Pancreas (tissue), 10 donors: ENCODE results near the gene CAV1. TPM values are rescaled to one million over a fixed set of nuclear protein-coding genes. Genes with fewer than 3 reads are reported as not detected.

ENCODE experiments used
- ATAC-seq, 4 donors: fragments of 200-7000 bp; cut with Tn5 transposase; one replicate each; pipeline versions ENCODE4 v1.8.0 to v1.9.1; 2020; ENCODE audit warnings: mild to moderate bottlenecking in 4 of 4, moderate library complexity in 4 of 4
- DNase-seq, 6 donors: peaks; one replicate each; pipeline ENCODE4 v3.0.0-alpha.2; 2020
- FAIRE-seq: peaks from 2 replicates; lab custom pipeline; 2012; peaks lifted over from hg19 to GRCh38; lab: Jason Lieb, UNC
- H3K27ac ChIP-seq, 4 donors: fragments of 200-600 bp; sonication (generic); 1 replicate in 3 of 4; 2 replicates in 1 of 4; pipeline versions ENCODE4 v1.5.0 to v1.8.0; 2020
- H3K27me3 ChIP-seq, 4 donors: fragments of 200-600 bp; one replicate each; pipeline ENCODE4 v1.8.0; 2021
- H3K36me3 ChIP-seq, 3 donors: fragments of 200-600 bp; sonication (generic) in 1 of 3; one replicate each; pipeline versions ENCODE4 v1.5.0 to v1.8.0; 2020 to 2021
- H3K4me1 ChIP-seq, 3 donors: fragments of 200-600 bp; one replicate each; pipeline ENCODE4 v1.8.0; 2021
- H3K4me3 ChIP-seq, 4 donors: fragments of 200-600 bp; sonication (generic) in 2 of 4; one replicate each; pipeline versions ENCODE4 v1.5.0 to v1.8.0; 2020 to 2021
- H3K9me3 ChIP-seq, 4 donors: fragments of 200-600 bp; one replicate each; pipeline ENCODE4 v1.8.0; 2021
- CTCF ChIP-seq, 4 donors: fragments of 200-600 bp; sonication (generic) in 3 of 4; IDR thresholded peaks; one replicate each; pipeline versions ENCODE4 v1.5.0 to v1.8.0; 2021; ENCODE audit warnings: antibody characterized with exemption in 4 of 4
- WGBS, 2 donors: extraction: QIAGEN DNeasy Blood & Tissue Kit; methylation state at CpG; one replicate each; pipeline ENCODE4 v1.1.7; 2013; 5-methylcytosine and 5-hydroxymethylcytosine counted together
- intact Hi-C, 3 donors: fragments of 100-400 bp; cut with DNase I; formaldehyde crosslinking; loops; one replicate each; pipeline versions ENCODE4 v1.11.1 to v1.14.2; 2022
- polyA plus RNA-seq, 2 donors: library from polyadenylated mRNA; stranded (reverse); fragments of 200-250 nt; gene quantifications; one replicate each; pipeline ENCODE4 v1.2.3, GENCODE V29; 2013
- total RNA-seq, 6 donors: library from RNA; stranded (reverse); fragmentation: NEBNext Ultra II Directional in 4 of 6; extraction: Animal tissue kit (Norgen Biotek cat#: 25700) in 4 of 6; gene quantifications; one replicate each; pipeline versions ENCODE4 v1.2.1 to v1.2.4, GENCODE V29; 2021 to 2023
- donor health status: healthy with polysubstance abuse.
- donor health status: DM: no; HTN: no; CAD: no; lungs with moderate emphysema.
- donor health status: DM: no; HTN: no; CAD: no.
- donor health status: control.
- donor health status: control.
- donor health status: Bipolar disorder and iron deficiency.
- donor health status: DM: yes; HTN: yes; CAD: no.
- donor health status: DM: no; HTN: no; CAD: no.
- donor health status: DM: no; HTN: no; CAD: no.
- donor health status: DM: yes; HTN: yes; CAD: no.

Gene CAV1
- total and polyA plus RNA-seq, 8 donors, result 4.6 to 19.5 (median 11.2) TPM

DNA sequence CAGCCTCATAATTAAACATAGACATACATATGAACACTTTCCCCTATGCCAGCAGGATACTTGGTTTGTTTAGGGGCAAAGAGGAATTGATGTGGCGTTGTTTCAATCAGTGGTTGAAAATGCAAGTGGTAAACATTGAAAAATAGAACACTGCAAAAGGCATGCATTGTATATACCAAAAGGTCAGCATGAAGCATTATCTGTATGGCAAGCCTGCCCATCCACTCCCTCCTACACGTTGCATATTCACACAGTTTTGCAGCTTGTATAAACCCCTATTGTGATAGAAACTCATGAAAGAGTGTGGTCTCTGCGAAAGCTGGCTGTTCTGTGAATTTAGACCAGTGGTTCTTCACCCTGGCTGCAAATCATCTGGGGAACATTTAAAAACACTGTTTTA lies 17.1 kb downstream of the CAV1 start:
- no peak for FAIRE-seq
- 75 to 84% methylated on average over 3 of the region's 3 CpGs for WGBS, 2 donors
- no peaks in the 10 kb centered on the region for H3K4me1 ChIP-seq
- no peaks in the 10 kb centered on the region for H3K9me3 ChIP-seq
- no peaks in the 10 kb centered on the region for H3K27me3 ChIP-seq
- intact Hi-C loops, result no loop called here
- no peak overlapping the region for H3K4me3 ChIP-seq
- ATAC-seq, result no peak
- no peak overlapping the region for H3K27ac ChIP-seq
- no peak for TF ChIP-seq CTCF (IDR thresholded peaks at IDR 0.05)
- no peaks in the 10 kb centered on the region for H3K36me3 ChIP-seq
- DNase-seq, result no peak

DNA sequence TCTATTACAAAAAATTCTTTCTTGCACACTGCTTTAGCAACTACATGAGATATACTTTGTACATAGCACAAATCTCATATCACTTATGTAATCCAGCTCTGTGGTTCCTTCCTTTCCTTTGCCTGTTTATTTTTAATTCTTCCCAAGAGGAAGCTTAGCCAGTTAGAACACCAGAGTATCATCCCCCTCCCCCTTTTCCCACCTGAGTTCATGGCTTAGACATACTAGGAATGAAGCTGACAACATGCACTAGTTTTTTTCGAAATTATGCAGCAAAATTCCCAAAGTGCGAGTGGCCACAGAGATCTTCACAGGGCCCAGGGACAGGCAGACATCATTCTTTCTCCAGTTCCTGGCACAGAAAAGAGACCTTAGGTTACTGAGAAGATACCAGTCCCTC lies 17.8 kb downstream of the CAV1 start:
- Histone ChIP-seq H3K27me3 (no peaks in the 10 kb centered on the region), H3K4me1 (no peaks in the 10 kb centered on the region), H3K4me3 (no peak overlapping the region), H3K36me3 (no peaks in the 10 kb centered on the region), H3K9me3 (no peaks in the 10 kb centered on the region), H3K27ac (no peak overlapping the region)
- intact Hi-C loops, result no loop called here
- DNase-seq (no peak), FAIRE-seq (no peak), ATAC-seq (no peak)
- WGBS, 2 donors, result 79 to 89% methylated on average over 2 of the region's 2 CpGs
- TF ChIP-seq CTCF (IDR thresholded peaks at IDR 0.05), result no peak

GRCh38 chr7:116543664-116544063 lies 18.8 kb downstream of the CAV1 start:
- no peaks in the 10 kb centered on the region for H3K9me3 ChIP-seq
- no peaks in the 10 kb centered on the region for H3K27me3 ChIP-seq
- DNase-seq, result no peak
- H3K36me3 ChIP-seq, result no peaks in the 10 kb centered on the region
- 65 to 71% methylated on average over 2 of the region's 2 CpGs for WGBS, 2 donors
- no peak overlapping the region for H3K4me3 ChIP-seq
- no peaks in the 10 kb centered on the region for H3K4me1 ChIP-seq
- no peak for TF ChIP-seq CTCF (IDR thresholded peaks at IDR 0.05)
- intact Hi-C loops, result no loop called here
- no peak for FAIRE-seq
- no peak overlapping the region for H3K27ac ChIP-seq
- ATAC-seq, result no peak

- 84 to 94% methylated on average over 1 of the region's 1 CpG for WGBS, 2 donors
- TF ChIP-seq CTCF (IDR thresholded peaks at IDR 0.05), result no peak
- Histone ChIP-seq H3K36me3 (no peaks in the 10 kb centered on the region), H3K27me3 (no peaks in the 10 kb centered on the region), H3K4me3 (no peak overlapping the region), H3K27ac (no peak overlapping the region), H3K9me3 (no peaks in the 10 kb centered on the region), H3K4me1 (no peaks in the 10 kb centered on the region)
- DNase-seq (no peak), ATAC-seq (no peak), FAIRE-seq (no peak)
- intact Hi-C loops, result no loop called here
Measured at GRCh38 chr7:116544487-116544886, 19.7 kb downstream of the CAV1 start.

DNA sequence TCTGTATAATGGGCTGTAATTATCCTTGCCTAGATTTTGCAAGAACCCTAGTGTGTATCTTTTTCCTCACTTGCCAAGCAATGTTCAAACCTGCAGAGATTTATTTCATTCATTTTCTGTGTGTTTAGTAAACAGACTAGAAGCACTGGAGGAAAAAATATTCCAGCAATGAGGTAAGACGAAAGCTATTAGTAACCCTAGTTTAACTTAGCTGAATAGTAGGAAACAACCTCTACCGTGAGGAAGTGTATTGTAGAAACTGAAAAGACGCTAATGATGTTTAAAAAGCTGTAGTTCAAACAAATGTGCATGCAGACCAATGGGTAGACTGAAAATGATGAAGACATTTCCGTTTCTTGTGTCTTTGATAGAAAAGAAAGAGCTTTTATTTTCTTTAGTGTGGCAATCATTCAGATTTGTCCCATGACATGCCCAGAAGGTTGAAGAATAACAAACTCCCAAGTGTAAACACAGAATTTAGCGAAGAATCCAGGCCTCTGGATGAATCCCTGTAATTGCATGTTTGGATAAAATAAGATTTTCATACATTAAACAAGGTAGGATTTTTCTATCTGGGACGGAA lies 20.7 kb downstream of the CAV1 start:
- Histone ChIP-seq H3K9me3 (no peaks in the 10 kb centered on the region), H3K4me1 (no peaks in the 10 kb centered on the region), H3K4me3 (no peak overlapping the region), H3K27me3 (no peaks in the 10 kb centered on the region), H3K36me3 (no peaks in the 10 kb centered on the region), H3K27ac (no peak overlapping the region)
- intact Hi-C loops, result no loop called here
- DNase-seq (no peak), FAIRE-seq (no peak), ATAC-seq (peak in 1 of 4 donors; percentile 25)
- no peak for TF ChIP-seq CTCF (IDR thresholded peaks at IDR 0.05)
- 65 to 69% methylated on average over 6 of the region's 6 CpGs for WGBS, 2 donors
